Skin epidermis (tissue), 12 donors: ENCODE data around the gene NCOA1.
A peak's percentile ranks its signal among the peaks of the same experiment; 100 is the strongest.
"Not testable (repeated sequence)": the region's sequence is repeated elsewhere in the genome, so short reads cannot be mapped to it uniquely, and the experiment has no call there.

Experiments
- H3K27ac ChIP-seq, 21 experiments: fragments of 200-600 bp; sonication (generic) in 11 of 21; one replicate each; pipeline ENCODE4 v1.5.0; 2020; ENCODE audit warnings: mild to moderate bottlenecking in 3 of 21, inconsistent platforms in 2 of 21, moderate library complexity in 2 of 21
- H3K4me3 ChIP-seq, 7 experiments: fragments of 200-600 bp; sonication (generic) in 2 of 7; one replicate each; pipeline ENCODE4 v1.5.0; 2020; ENCODE audit warnings: inconsistent platforms in 2 of 7, mild to moderate bottlenecking in 2 of 7, moderate library complexity in 1 of 7

NCOA1 gene

DNA sequence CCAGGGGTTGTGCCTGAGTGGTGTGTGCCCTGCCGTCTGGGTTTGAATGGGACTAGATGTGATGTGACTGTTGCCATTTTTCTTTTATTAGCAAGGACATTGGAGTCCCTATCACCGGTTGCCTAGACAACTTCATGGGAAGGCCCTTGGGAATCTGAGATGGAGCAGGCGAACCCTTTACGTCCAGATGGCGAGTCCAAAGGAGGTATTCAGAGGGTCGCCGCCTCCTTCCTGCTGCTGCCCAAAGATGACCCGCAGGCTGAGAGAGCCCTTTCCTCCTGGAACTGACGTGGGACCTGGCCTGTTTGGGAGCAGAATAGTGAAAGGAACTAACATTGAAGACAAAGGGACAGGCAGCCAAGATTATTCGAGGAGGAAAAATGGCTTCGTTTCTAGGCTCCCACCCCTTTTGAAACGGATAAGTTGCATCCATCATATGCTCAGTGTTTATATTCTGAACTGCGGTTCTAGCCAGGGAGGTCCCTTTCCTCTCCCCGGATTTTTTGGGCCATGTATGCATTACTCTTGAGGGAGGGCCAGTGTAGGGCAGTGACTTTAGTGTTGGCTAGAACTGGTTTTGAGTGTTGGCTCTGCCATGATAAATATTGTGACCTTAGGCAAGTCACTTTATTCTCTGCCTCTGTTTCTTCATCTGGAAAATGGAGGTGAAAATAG, 302.8 kb downstream of the NCOA1 start:
- H3K27ac ChIP-seq: peak overlapping the region in 16 of 21 experiments; percentile 89 to 100 (median 99)
- peak overlapping the region; percentile 60 to 95 (median 81) for H3K4me3 ChIP-seq

DNA sequence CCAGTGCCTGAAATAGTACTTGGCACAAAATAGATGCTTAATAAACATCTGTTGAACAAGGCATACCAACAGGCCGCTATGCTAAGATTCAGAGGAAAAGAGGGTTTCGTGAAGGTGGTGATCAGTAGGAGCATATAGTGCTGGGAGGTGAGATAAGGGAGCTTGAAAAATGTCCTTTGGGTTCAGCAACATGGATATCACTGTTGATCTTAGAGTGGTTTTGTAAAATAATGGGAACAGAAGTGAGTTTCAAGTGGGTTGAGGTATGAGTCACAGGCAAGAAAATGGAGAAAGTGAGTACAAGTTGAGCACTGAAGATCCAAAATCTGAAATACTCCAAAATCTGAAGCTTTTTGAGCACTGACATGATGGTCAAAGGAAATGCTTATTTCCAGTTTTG, 306.6 kb downstream of the NCOA1 start:
- Histone ChIP-seq H3K27ac (no peak overlapping the region), H3K4me3 (no peak overlapping the region)

DNA sequence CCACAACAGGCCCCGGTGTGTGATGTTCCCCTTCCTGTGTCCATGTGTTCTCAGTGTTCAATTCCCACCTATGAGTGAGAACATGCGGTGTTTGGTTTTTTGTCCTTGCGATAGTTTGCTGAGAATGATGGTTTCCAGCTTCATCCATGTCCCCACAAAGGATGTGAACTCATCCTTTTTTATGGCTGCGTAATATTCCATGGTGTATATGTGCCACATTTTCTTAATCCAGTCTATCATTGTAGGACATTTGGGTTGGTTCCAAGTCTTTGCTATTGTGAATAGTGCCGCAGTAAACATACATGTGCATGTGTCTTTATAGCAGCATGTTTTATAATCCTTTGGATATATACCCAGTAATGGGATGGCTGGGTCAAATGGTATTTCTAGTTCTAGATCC, 309.4 kb downstream of the NCOA1 start:
- not testable (repeated sequence) for H3K4me3 ChIP-seq, H3K27ac ChIP-seq

- H3K4me3 ChIP-seq: not testable (repeated sequence)
- H3K27ac ChIP-seq: peak overlapping the region in 1 of 21 experiments; percentile 3
Observed at GRCh38 chr2:24805811-24806660, 315.0 kb downstream of the NCOA1 start.

- peak overlapping the region in 1 of 21 experiments; percentile 3 for H3K27ac ChIP-seq
- H3K4me3 ChIP-seq: no peak overlapping the region
Observed at GRCh38 chr2:24806661-24807036, 315.6 kb downstream of the NCOA1 start.

- H3K27ac ChIP-seq: peak overlapping the region in 1 of 21 experiments; percentile 63
- no peak overlapping the region for H3K4me3 ChIP-seq
Observed at GRCh38 chr2:24809316-24810007, 318.4 kb downstream of the NCOA1 start.

DNA sequence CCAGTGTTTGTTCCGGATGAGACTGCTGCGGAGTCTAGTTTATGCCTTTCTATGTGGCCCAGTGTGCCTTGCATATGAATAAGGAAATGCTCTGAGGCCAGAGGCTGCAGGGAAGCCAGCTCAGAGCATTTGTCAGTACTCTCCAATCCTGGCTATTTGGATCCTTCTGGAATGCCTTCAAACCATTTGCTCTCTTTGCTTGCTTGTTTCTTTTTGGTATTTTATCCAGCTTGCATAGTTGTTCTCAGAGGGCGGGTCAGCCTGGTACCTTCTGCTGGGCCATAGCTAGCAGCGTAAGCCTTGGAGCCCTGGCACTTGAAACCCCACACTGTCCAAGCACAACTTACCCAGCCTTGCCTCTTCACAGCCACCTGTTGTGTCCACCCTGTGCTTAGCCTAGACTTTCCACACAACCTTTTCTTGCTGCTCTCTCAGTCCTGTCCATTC, 322.7 kb downstream of the NCOA1 start:
- H3K27ac ChIP-seq: no peak overlapping the region
- no peak overlapping the region for H3K4me3 ChIP-seq

DNA sequence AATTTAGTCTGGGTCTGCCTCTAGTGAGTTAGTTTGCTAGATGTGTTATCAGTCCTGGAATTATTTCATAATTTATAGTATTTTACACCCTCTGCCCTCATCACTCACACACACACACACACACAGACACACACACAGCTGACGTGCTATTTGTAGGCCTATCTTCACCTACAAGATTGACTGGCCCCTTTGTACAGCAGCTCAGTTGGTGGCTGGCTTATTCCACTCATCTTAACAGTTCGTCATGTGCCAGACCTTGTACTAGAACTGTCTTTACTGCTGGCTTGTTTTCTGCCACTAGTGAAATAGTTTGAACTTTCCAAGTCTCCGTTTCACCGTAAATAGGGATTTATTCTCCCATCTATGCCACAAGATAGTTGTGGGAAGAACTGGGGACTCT, 323.5 kb downstream of the NCOA1 start:
- no peak overlapping the region for H3K4me3 ChIP-seq
- H3K27ac ChIP-seq: no peak overlapping the region

- no peak overlapping the region for H3K27ac ChIP-seq
- no peak overlapping the region for H3K4me3 ChIP-seq
Observed at GRCh38 chr2:24815171-24815570, 324.1 kb downstream of the NCOA1 start.

DNA sequence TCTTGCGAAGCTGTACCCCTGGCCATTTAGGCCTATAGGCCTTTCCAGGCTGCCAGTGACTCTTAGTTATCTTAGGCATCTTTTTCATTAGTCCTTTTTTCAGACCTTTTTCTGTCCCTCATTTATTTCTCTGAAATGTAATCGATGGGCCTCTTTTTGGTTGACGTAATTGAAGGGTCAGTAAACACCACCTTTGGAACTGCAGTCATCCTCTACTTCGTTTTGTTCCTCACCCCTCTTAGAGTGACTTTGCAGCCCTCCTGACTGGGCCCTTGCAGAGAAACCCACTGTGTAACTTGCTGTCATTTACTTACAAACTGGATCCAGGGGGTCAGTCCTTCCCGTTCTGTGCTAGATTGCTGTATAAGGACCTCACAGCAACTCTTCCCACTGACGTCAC, 325.4 kb downstream of the NCOA1 start:
- no peak overlapping the region for H3K27ac ChIP-seq
- H3K4me3 ChIP-seq: no peak overlapping the region

DNA sequence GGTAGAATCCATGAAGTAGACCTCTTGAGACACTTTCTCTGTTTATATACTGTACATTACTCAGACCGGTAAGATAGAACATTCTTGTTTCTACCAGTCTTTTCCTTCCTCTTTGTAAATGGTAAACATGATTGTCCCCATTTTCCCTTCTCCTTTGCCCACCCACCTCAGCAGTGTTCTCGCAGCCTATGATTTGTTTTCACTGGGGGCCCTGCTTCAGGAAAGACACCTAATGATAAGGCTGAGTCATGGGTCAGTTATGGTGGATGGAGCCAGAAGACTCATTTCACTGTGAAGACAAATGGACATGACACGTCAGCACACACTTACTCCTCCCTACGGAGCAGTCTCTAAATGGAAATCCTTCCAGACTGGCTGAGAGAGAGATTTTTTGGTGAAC, 325.8 kb downstream of the NCOA1 start:
- no peak overlapping the region for H3K4me3 ChIP-seq
- no peak overlapping the region for H3K27ac ChIP-seq

DNA sequence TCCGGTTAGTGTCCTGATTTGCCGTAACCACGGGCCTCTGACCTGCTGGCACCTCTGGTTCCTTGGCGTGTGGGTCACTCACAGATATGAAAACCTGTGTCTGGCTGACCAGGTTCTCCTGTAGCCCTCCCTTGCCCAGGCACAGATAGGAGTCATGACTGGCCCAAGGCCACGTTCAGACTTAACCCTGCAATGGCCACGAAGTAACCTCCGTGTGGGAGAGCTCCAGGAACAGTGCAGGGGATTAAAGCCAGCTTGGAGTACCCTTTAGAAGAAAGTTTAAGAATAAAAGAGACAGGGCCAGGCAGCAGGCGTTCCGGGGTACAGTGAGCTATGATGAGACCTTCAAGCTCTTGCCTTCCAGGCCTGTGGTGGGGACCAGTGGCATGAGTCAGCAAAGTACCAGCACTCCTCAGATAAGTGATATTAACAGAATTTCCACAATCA, 327.7 kb downstream of the NCOA1 start:
- Histone ChIP-seq H3K4me3 (no peak overlapping the region), H3K27ac (no peak overlapping the region)

DNA sequence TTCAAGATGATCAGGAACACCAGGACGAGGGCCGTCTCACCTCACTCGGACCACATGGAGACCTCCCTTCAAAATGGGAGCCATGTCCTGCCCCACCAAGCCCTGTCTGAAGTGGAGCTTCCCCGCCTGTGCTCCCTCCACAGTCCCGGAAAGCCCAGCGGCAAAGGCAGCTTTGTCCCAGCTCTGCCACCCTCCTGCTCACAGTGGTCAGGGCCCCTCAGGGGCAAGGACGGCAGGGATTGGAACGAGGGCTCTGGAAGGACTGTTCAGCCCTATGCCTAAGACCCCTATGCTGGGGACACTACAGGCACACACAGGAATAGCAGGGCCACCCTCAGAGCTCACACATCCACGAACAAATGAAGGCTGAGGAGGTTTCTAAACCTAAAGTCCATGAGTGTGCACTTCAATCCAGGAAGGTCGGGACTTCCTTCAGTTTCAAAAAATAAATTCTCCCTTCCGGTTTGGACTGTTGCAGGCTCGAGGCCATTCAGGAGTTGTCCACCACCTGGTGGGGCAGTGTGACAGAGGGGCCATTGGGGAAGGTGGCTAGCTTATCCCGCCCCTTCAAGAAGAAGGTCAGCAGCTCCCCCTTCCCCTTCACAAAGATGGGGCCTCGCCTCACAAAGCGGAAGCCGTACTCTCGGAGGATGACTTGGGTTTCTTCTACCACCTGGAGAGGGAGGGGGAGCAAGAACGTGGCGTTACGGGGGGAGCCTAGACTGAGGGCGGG, 328.6 kb downstream of the NCOA1 start:
- Histone ChIP-seq H3K27ac (no peak overlapping the region), H3K4me3 (no peak overlapping the region)

DNA sequence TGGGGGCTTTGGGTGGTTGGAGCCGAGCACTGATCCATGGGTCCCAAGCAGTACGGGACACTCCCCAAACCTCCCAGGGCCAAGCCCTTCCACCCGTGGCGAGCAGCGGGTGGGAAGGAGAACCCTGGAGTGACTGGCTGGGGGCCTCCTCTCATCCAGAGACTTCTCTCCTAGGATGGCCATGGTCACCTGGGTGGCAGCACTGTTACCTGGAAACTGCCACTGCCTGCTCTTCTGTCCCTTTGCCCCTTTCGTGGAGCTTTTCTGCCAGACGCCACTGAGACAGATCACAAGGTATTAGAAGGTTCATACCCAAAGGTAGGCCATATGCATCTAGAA, 329.1 kb downstream of the NCOA1 start:
- Histone ChIP-seq H3K27ac (no peak overlapping the region), H3K4me3 (no peak overlapping the region)
